Liver (tissue), 9 donors: ENCODE results near the gene COL5A1. TPM values are rescaled to one million over a fixed set of nuclear protein-coding genes. Genes with fewer than 3 reads are reported as not detected.

Experiments used
- DNase-seq: peaks from one replicate; pipeline ENCODE4 v3.0.0-alpha.2; 2017; ENCODE audit warnings: low spot score
- H3K27ac ChIP-seq, 2 donors: one replicate each; pipeline ENCODE4 v1.7.0; 2013; ENCODE audit warnings: inconsistent platforms in 2 of 2, low read length in 2 of 2, control low read depth in 1 of 2, low read depth in 1 of 2, mild to moderate bottlenecking in 1 of 2
- H3K27me3 ChIP-seq, 4 donors: one replicate each; pipeline versions ENCODE4 v1.6.1 to v1.7.0; 2013; ENCODE audit warnings: low read length in 3 of 4, inconsistent platforms in 1 of 4, mild to moderate bottlenecking in 1 of 4, moderate library complexity in 1 of 4; ENCODE audit not compliant: control insufficient read depth in 4 of 4, insufficient read depth in 4 of 4
- H3K36me3 ChIP-seq, 4 donors: one replicate each; pipeline versions ENCODE4 v1.6.1 to v1.7.0; 2013; ENCODE audit warnings: low read length in 3 of 4, mild to moderate bottlenecking in 3 of 4, low read depth in 1 of 4, moderate library complexity in 1 of 4; ENCODE audit not compliant: control insufficient read depth in 4 of 4, insufficient read depth in 3 of 4
- H3K4me1 ChIP-seq, 4 donors: one replicate each; pipeline versions ENCODE4 v1.6.1 to v1.7.0; 2013; ENCODE audit warnings: low read length in 3 of 4, mild to moderate bottlenecking in 3 of 4, moderate library complexity in 1 of 4; ENCODE audit not compliant: control insufficient read depth in 4 of 4, insufficient read depth in 4 of 4
- H3K4me3 ChIP-seq, 3 donors: one replicate each; pipeline versions ENCODE4 v1.6.1 to v1.7.0; 2013; ENCODE audit warnings: low read length in 3 of 3, control low read depth in 1 of 3, low read depth in 1 of 3, mild to moderate bottlenecking in 1 of 3
- H3K9ac ChIP-seq, 2 donors: one replicate each; pipeline ENCODE4 v1.7.0; 2013; ENCODE audit warnings: low read length in 2 of 2, mild to moderate bottlenecking in 2 of 2, moderate library complexity in 2 of 2, control low read depth in 1 of 2, low read depth in 1 of 2
- H3K9me3 ChIP-seq, 4 donors: one replicate each; pipeline versions ENCODE4 v1.6.1 to v1.7.0; 2013; ENCODE audit warnings: low read length in 3 of 4; ENCODE audit not compliant: control insufficient read depth in 4 of 4
- ATF3 ChIP-seq: IDR thresholded peaks from 2 replicates; pipeline ENCODE4 v1.6.1; 2016; ENCODE audit warnings: antibody characterized with exemption
- CTCF ChIP-seq: fragments of 150-350 bp; IDR thresholded peaks from 2 replicates; pipeline ENCODE4 v1.5.1; 2017; ENCODE audit warnings: improper control_type of control experiment, low read depth, low read length; ENCODE audit not compliant: missing input control
- EGR1 ChIP-seq, 2 donors: IDR thresholded peaks; 2 replicates each; pipeline ENCODE4 v1.6.1; 2016 to 2018; ENCODE audit warnings: antibody characterized with exemption in 2 of 2, low read depth in 2 of 2
- FOXA1 ChIP-seq: IDR thresholded peaks from 2 replicates; pipeline ENCODE4 v1.6.1; 2016; ENCODE audit warnings: antibody characterized with exemption
- FOXA2 ChIP-seq: IDR thresholded peaks from 2 replicates; pipeline ENCODE4 v1.6.1; 2016; ENCODE audit warnings: antibody characterized with exemption
- GABPA ChIP-seq, 2 donors: IDR thresholded peaks in 1 of 2; conservative IDR thresholded peaks in 1 of 2; 2 replicates each; pipeline ENCODE4 v1.6.1; 2016; ENCODE audit warnings: antibody characterized with exemption in 2 of 2, mild to moderate bottlenecking in 1 of 2, moderate library complexity in 1 of 2
- HNF4A ChIP-seq, 2 donors: conservative IDR thresholded peaks; 2 replicates each; pipeline ENCODE4 v1.6.1; 2016; ENCODE audit warnings: antibody characterized with exemption in 2 of 2, mild to moderate bottlenecking in 2 of 2
- HNF4G ChIP-seq: IDR thresholded peaks from 2 replicates; pipeline ENCODE4 v1.6.1; 2016; ENCODE audit warnings: antibody characterized with exemption
- JUND ChIP-seq, 2 donors: IDR thresholded peaks; 2 replicates each; pipeline ENCODE4 v1.6.1; 2016; ENCODE audit warnings: antibody characterized with exemption in 2 of 2
- MAX ChIP-seq: IDR thresholded peaks from 2 replicates; pipeline ENCODE4 v1.6.1; 2016; ENCODE audit warnings: antibody characterized with exemption
- NR2F2 ChIP-seq: IDR thresholded peaks from 2 replicates; pipeline ENCODE4 v1.6.1; 2016; ENCODE audit warnings: antibody characterized with exemption
- REST ChIP-seq: IDR thresholded peaks from 2 replicates; pipeline ENCODE4 v1.6.1; 2016; ENCODE audit warnings: antibody characterized with exemption, mild to moderate bottlenecking
- RXRA ChIP-seq, 2 donors: IDR thresholded peaks; 2 replicates each; pipeline ENCODE4 v1.6.1; 2017 to 2018; ENCODE audit warnings: antibody characterized with exemption in 2 of 2, mild to moderate bottlenecking in 1 of 2
- SP1 ChIP-seq: IDR thresholded peaks from 2 replicates; pipeline ENCODE4 v1.6.1; 2018; ENCODE audit warnings: antibody characterized with exemption, mild to moderate bottlenecking
- TAF1 ChIP-seq: conservative IDR thresholded peaks from 2 replicates; pipeline ENCODE4 v1.6.1; 2016; ENCODE audit warnings: antibody characterized with exemption, mild to moderate bottlenecking
- YY1 ChIP-seq: IDR thresholded peaks from 2 replicates; pipeline ENCODE4 v1.6.1; 2016; ENCODE audit warnings: antibody characterized with exemption, mild to moderate bottlenecking
- ZBTB33 ChIP-seq: IDR thresholded peaks from 2 replicates; pipeline ENCODE4 v1.6.1; 2016; ENCODE audit warnings: antibody characterized with exemption
- WGBS: extraction: QIAGEN DNeasy Blood & Tissue Kit; methylation state at CpG from one replicate; pipeline ENCODE4 v1.1.7; 2013; 5-methylcytosine and 5-hydroxymethylcytosine counted together
- polyA plus RNA-seq, 2 donors: library from polyadenylated mRNA; stranded (reverse) in 1 of 2; unstranded in 1 of 2; fragments of 200-250 nt in 1 of 2; fragments of >200 nt in 1 of 2; fragmentation: Nextera tagmentation in 1 of 2; extraction: Ambion mirVana in 1 of 2; gene quantifications; one replicate each; pipeline versions ENCODE4 v1.2.1 to v1.2.3, GENCODE V29; 2013 to 2015
- total RNA-seq, 2 donors: library from RNA; depleted of rRNA; stranded (reverse); fragments of >200 nt; gene quantifications; one replicate each; pipeline ENCODE4 v1.2.3, GENCODE V29; 2014
- donor health status: healthy.
- donor health status: healthy.
- donor health status: healthy.
- donor health status: healthy.
- donor health status: healthy.

COL5A1 gene
- total and polyA plus RNA-seq, 4 donors, result 0.67 to 15.6 (median 11.2) TPM

GRCh38 chr9:134722120-134722701 lies 80.6 kb downstream of the COL5A1 start:
- H3K27ac ChIP-seq, result no peak overlapping the region
- TF ChIP-seq ZBTB33 (no peak), YY1 (no peak), SP1 (no peak)
- H3K36me3 ChIP-seq, result no peaks in the 10 kb centered on the region
- no peak overlapping the region for H3K4me3 ChIP-seq
- no peak overlapping the region for H3K9ac ChIP-seq
- DNase-seq, result no peak
- no peaks in the 10 kb centered on the region for H3K27me3 ChIP-seq
- H3K9me3 ChIP-seq, result no peaks in the 10 kb centered on the region
- no peaks in the 10 kb centered on the region for H3K4me1 ChIP-seq
- 82% methylated on average over 15 of the region's 15 CpGs for WGBS

GRCh38 chr9:134723037-134723436 lies 81.4 kb downstream of the COL5A1 start:
- 74% methylated on average over 17 of the region's 17 CpGs for WGBS
- Histone ChIP-seq H3K36me3 (no peaks in the 10 kb centered on the region), H3K9ac (no peak overlapping the region), H3K9me3 (no peaks in the 10 kb centered on the region), H3K27me3 (no peaks in the 10 kb centered on the region), H3K4me3 (no peak overlapping the region), H3K4me1 (no peaks in the 10 kb centered on the region), H3K27ac (no peak overlapping the region)
- no peak for TF ChIP-seq ATF3
- no peak for TF ChIP-seq JUND (IDR thresholded peaks at IDR 0.05)
- TF ChIP-seq GABPA (IDR thresholded peaks at IDR 0.05 in 1 of 2, conservative IDR thresholded peaks at IDR 0.05 in 1 of 2), result no peak
- TF ChIP-seq RXRA (IDR thresholded peaks at IDR 0.05), result no peak
- no peak for TF ChIP-seq FOXA2
- TF ChIP-seq HNF4G, result no peak
- no peak for TF ChIP-seq CTCF
- TF ChIP-seq NR2F2, result no peak
- no peak for TF ChIP-seq FOXA1
- TF ChIP-seq ZBTB33, result no peak
- no peak for TF ChIP-seq REST
- no peak for TF ChIP-seq TAF1
- TF ChIP-seq SP1, result no peak
- TF ChIP-seq YY1, result no peak
- no peak for TF ChIP-seq HNF4A (conservative IDR thresholded peaks at IDR 0.05)
- TF ChIP-seq MAX, result no peak
- TF ChIP-seq EGR1 (IDR thresholded peaks at IDR 0.05; ENCODE audit: low read depth in 2 of 2), result no peak
- no peak for DNase-seq
